Mononuclear cell (primary cell): ENCODE results near the gene FOXQ1. TPM values are rescaled to one million over a fixed set of nuclear protein-coding genes. Genes with fewer than 3 reads are reported as not detected.
"Not testable (repeated sequence)": the region's sequence is repeated elsewhere in the genome, so short reads cannot be mapped to it uniquely, and the experiment has no call there.

Experiments used
- H3K27me3 ChIP-seq: 2 replicates; pipeline ENCODE4 v1.6.0; 2011; ENCODE audit warnings: low read length, control low read depth; ENCODE audit not compliant: insufficient read depth
- H3K4me1 ChIP-seq: 2 replicates; pipeline ENCODE4 v1.5.1; 2011; ENCODE audit warnings: mild to moderate bottlenecking, low read length, control low read depth; ENCODE audit not compliant: insufficient read depth
- H3K4me3 ChIP-seq: 2 replicates; pipeline ENCODE4 v1.5.1; 2011; ENCODE audit warnings: mild to moderate bottlenecking, low read length, moderate library complexity
- H3K9me3 ChIP-seq: 2 replicates; pipeline ENCODE4 v1.5.1; 2011; ENCODE audit warnings: low read depth, mild to moderate bottlenecking, control low read depth, low read length
- total RNA-seq: library from RNA; depleted of rRNA; stranded (reverse); fragments of >200 nt; gene quantifications from one replicate; pipeline ENCODE4 v1.2.3, GENCODE V29; 2012

FOXQ1 gene
- total RNA-seq, 1 donor: not detected

GRCh38 chr6:1312203-1312472 lies 240 bp downstream of the FOXQ1 start:
- H3K4me1 ChIP-seq: peaks cover 9% of the 10 kb centered on the region
- H3K27me3 ChIP-seq: peaks cover 74% of the 10 kb centered on the region
- H3K4me3 ChIP-seq: no peak overlapping the region
- no peaks in the 10 kb centered on the region for H3K9me3 ChIP-seq

- Histone ChIP-seq H3K4me1 (peaks cover 9% of the 10 kb centered on the region), H3K4me3 (no peak overlapping the region), H3K27me3 (peaks cover 70% of the 10 kb centered on the region), H3K9me3 (no peaks in the 10 kb centered on the region)
Observed at GRCh38 chr6:1312473-1313367, 822 bp downstream of the FOXQ1 start.

- H3K27me3 ChIP-seq: peaks cover 64% of the 10 kb centered on the region
- peaks cover 9% of the 10 kb centered on the region for H3K4me1 ChIP-seq
- H3K4me3 ChIP-seq: no peak overlapping the region
- H3K9me3 ChIP-seq: no peaks in the 10 kb centered on the region
Observed at GRCh38 chr6:1313384-1313766, 1.5 kb downstream of the FOXQ1 start.

- Histone ChIP-seq H3K9me3 (no peaks in the 10 kb centered on the region), H3K4me1 (peaks cover 9% of the 10 kb centered on the region), H3K27me3 (peaks cover 59% of the 10 kb centered on the region), H3K4me3 (no peak overlapping the region)
Observed at GRCh38 chr6:1313767-1314503, 2.0 kb downstream of the FOXQ1 start.

- Histone ChIP-seq H3K4me1 (peaks cover 9% of the 10 kb centered on the region), H3K4me3 (no peak overlapping the region), H3K9me3 (no peaks in the 10 kb centered on the region), H3K27me3 (peaks cover 52% of the 10 kb centered on the region)
Observed at GRCh38 chr6:1314617-1315016, 2.7 kb downstream of the FOXQ1 start.

GRCh38 chr6:1315201-1315559 lies 3.3 kb downstream of the FOXQ1 start:
- H3K4me1 ChIP-seq: peaks cover 9% of the 10 kb centered on the region
- H3K9me3 ChIP-seq: no peaks in the 10 kb centered on the region
- H3K4me3 ChIP-seq: no peak overlapping the region
- H3K27me3 ChIP-seq: peaks cover 46% of the 10 kb centered on the region

GRCh38 chr6:1315560-1316386 lies 3.9 kb downstream of the FOXQ1 start:
- Histone ChIP-seq H3K27me3 (peaks cover 40% of the 10 kb centered on the region), H3K9me3 (no peaks in the 10 kb centered on the region)

GRCh38 chr6:1316489-1316971 lies 4.6 kb downstream of the FOXQ1 start:
- peaks cover 9% of the 10 kb centered on the region for H3K4me1 ChIP-seq
- peak overlapping the region; percentile 18 for H3K4me3 ChIP-seq
- no peaks in the 10 kb centered on the region for H3K9me3 ChIP-seq
- H3K27me3 ChIP-seq: peaks cover 33% of the 10 kb centered on the region

More at GRCh38 chr6:1315560-1316386, 3.9 kb downstream of the FOXQ1 start:
- Histone ChIP-seq H3K4me1 (peaks cover 9% of the 10 kb centered on the region), H3K4me3 (no peak overlapping the region)

GRCh38 chr6:1317302-1317815 lies 5.5 kb downstream of the FOXQ1 start:
- H3K4me1 ChIP-seq: peaks cover 4% of the 10 kb centered on the region
- H3K9me3 ChIP-seq: no peaks in the 10 kb centered on the region
- H3K4me3 ChIP-seq: no peak overlapping the region
- H3K27me3 ChIP-seq: peaks cover 27% of the 10 kb centered on the region

- Histone ChIP-seq H3K27me3 (peaks cover 27% of the 10 kb centered on the region), H3K4me1 (no peaks in the 10 kb centered on the region), H3K4me3 (no peak overlapping the region), H3K9me3 (no peaks in the 10 kb centered on the region)
Observed at GRCh38 chr6:1318036-1318435, 6.1 kb downstream of the FOXQ1 start.

GRCh38 chr6:1318584-1318983 lies 6.7 kb downstream of the FOXQ1 start:
- H3K4me1 ChIP-seq, H3K9me3 ChIP-seq, H3K4me3 ChIP-seq: not testable (repeated sequence)
- H3K27me3 ChIP-seq: peaks cover 27% of the 10 kb centered on the region

- Histone ChIP-seq H3K4me3 (no peak overlapping the region), H3K27me3 (peaks cover 3% of the 10 kb centered on the region), H3K4me1 (no peaks in the 10 kb centered on the region), H3K9me3 (no peaks in the 10 kb centered on the region)
Observed at GRCh38 chr6:1321738-1322137, 9.8 kb downstream of the FOXQ1 start.

- H3K4me3 ChIP-seq: no peak overlapping the region
- peaks cover 3% of the 10 kb centered on the region for H3K27me3 ChIP-seq
Observed at GRCh38 chr6:1322156-1322555, 10.3 kb downstream of the FOXQ1 start.

GRCh38 chr6:1322696-1323219 lies 10.9 kb downstream of the FOXQ1 start:
- Histone ChIP-seq H3K9me3 (no peaks in the 10 kb centered on the region), H3K4me1 (no peaks in the 10 kb centered on the region), H3K27me3 (peaks cover 3% of the 10 kb centered on the region)

More at GRCh38 chr6:1322156-1322555, 10.3 kb downstream of the FOXQ1 start:
- no peaks in the 10 kb centered on the region for H3K4me1 ChIP-seq
- no peaks in the 10 kb centered on the region for H3K9me3 ChIP-seq

More at GRCh38 chr6:1322696-1323219, 10.9 kb downstream of the FOXQ1 start:
- H3K4me3 ChIP-seq: no peak overlapping the region
